Omental fat pad (tissue), 4 donors: ENCODE results near the gene AKAIN1. TPM values are rescaled to one million over a fixed set of nuclear protein-coding genes. Genes with fewer than 3 reads are reported as not detected.

Experiments
- ATAC-seq: fragments of 150-250 bp; one replicate; pipeline ENCODE4 v1.9.1; 2016; ENCODE audit warnings: mild to moderate bottlenecking, moderate library complexity; ENCODE audit not compliant: low FRiP score
- DNase-seq: peaks from one replicate; pipeline ENCODE4 v3.0.0-alpha.2; 2019; ENCODE audit warnings: low spot score
- total RNA-seq, 4 donors: library from RNA; depleted of rRNA; stranded (reverse); fragments of >200 nt; gene quantifications; one replicate each; pipeline ENCODE4 v1.1.0, GENCODE V29; 2016
- TF ChIP-seq, protein P1 (sequence below), 3 donors: fragments of 450-650 bp; IDR thresholded peaks; one replicate each; pipeline ENCODE4 v1.5.1; 2016 to 2017; ENCODE audit warnings: antibody characterized with exemption in 3 of 3, mild to moderate bottlenecking in 3 of 3, moderate library complexity in 2 of 3

Gene AKAIN1
- total RNA-seq, 4 donors from 2014 or later: not detected

- DNase-seq (no peak), ATAC-seq (no peak)
- TF ChIP-seq, protein P1, sequence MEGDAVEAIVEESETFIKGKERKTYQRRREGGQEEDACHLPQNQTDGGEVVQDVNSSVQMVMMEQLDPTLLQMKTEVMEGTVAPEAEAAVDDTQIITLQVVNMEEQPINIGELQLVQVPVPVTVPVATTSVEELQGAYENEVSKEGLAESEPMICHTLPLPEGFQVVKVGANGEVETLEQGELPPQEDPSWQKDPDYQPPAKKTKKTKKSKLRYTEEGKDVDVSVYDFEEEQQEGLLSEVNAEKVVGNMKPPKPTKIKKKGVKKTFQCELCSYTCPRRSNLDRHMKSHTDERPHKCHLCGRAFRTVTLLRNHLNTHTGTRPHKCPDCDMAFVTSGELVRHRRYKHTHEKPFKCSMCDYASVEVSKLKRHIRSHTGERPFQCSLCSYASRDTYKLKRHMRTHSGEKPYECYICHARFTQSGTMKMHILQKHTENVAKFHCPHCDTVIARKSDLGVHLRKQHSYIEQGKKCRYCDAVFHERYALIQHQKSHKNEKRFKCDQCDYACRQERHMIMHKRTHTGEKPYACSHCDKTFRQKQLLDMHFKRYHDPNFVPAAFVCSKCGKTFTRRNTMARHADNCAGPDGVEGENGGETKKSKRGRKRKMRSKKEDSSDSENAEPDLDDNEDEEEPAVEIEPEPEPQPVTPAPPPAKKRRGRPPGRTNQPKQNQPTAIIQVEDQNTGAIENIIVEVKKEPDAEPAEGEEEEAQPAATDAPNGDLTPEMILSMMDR (IDR thresholded peaks at IDR 0.05): no peak
Measured at GRCh38 chr18:5103693-5104092, 93.4 kb downstream of the AKAIN1 start.

GRCh38 chr18:5103286-5103685, 93.8 kb downstream of the AKAIN1 start:
- TF ChIP-seq, protein P1 (IDR thresholded peaks at IDR 0.05): no peak
- ATAC-seq (no peak), DNase-seq (no peak)

DNA sequence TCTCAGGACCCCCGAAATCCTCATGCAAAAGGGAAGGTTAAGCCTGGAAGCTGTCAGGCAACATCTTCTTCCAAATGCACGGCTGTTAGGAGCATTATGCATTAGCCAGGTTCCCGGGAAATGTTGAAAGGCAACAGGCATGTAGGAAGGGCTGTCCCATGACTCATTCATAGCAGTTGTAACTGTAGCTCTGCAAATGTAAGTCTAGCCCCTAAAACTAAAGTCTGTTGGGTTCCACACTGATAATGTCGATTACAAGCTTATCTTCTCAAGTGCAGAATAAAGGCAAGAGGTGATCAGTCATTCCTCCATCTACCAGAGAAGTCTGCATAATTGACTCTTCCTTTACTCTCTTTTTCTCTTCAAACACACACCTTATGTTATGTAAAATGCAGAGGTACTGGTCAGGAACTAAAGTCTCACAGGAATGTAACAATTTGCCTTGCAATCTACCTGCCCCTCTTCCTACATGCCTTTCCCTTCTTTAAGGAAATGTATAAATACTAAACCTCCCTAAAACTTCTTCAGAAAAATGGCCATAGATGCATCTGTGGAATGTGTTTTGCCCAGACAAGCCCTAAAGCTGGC, 99.8 kb downstream of the AKAIN1 start:
- DNase-seq (no peak), ATAC-seq (no peak)
- TF ChIP-seq, protein P1 (IDR thresholded peaks at IDR 0.05): no peak

- ATAC-seq: no peak
- TF ChIP-seq, protein P1 (IDR thresholded peaks at IDR 0.05): no peak
- DNase-seq: no peak
Measured at GRCh38 chr18:5095239-5095638, 101.8 kb downstream of the AKAIN1 start.

GRCh38 chr18:5093902-5094301, 103.2 kb downstream of the AKAIN1 start:
- ATAC-seq (no peak), DNase-seq (no peak)
- TF ChIP-seq, protein P1 (IDR thresholded peaks at IDR 0.05): no peak

Other genes starting within 250 kb of the AKAIN1 start
- gene ZBTB14, start 98.5 kb upstream of the AKAIN1 start, total RNA-seq: 10 to 100 TPM in 2 of 4 donors, 1 to 10 TPM in 2; 6.8 to 18.8 (median 10.9) TPM